Osteocyte (in vitro differentiated cells): ENCODE data around the gene TMEM232. TPM values are rescaled to one million over a fixed set of nuclear protein-coding genes. Genes with fewer than 3 reads are reported as not detected.
"Not testable (repeated sequence)": the region's sequence is repeated elsewhere in the genome, so short reads cannot be mapped to it uniquely, and the experiment has no call there.

Experiments used
- DNase-seq: peaks from one replicate; pipeline ENCODE4 v3.0.0; 2021; ENCODE audit warnings: mixed read lengths; ENCODE audit not compliant: unreplicated experiment; ENCODE audit errors: extremely low spot score
- H3K27ac Mint-ChIP-seq: one replicate; pipeline ENCODE4 v1.8.0; 2021; ENCODE audit warnings: mild to moderate bottlenecking, mixed read lengths; ENCODE audit not compliant: unreplicated experiment
- H3K27me3 Mint-ChIP-seq: one replicate; pipeline ENCODE4 v1.8.0; 2021; ENCODE audit warnings: mixed read lengths; ENCODE audit not compliant: unreplicated experiment
- H3K36me3 Mint-ChIP-seq: one replicate; pipeline ENCODE4 v1.8.0; 2021; ENCODE audit warnings: mixed read lengths; ENCODE audit not compliant: unreplicated experiment
- H3K4me1 Mint-ChIP-seq: one replicate; pipeline ENCODE4 v1.8.0; 2021; ENCODE audit warnings: mixed read lengths; ENCODE audit not compliant: unreplicated experiment
- H3K4me3 Mint-ChIP-seq: one replicate; pipeline ENCODE4 v1.8.0; 2021; ENCODE audit warnings: mild to moderate bottlenecking, moderate library complexity, mixed read lengths; ENCODE audit not compliant: unreplicated experiment
- H3K9me3 Mint-ChIP-seq: one replicate; pipeline ENCODE4 v1.8.0; 2021; ENCODE audit warnings: mixed read lengths; ENCODE audit not compliant: unreplicated experiment
- total RNA-seq: library from RNA; stranded (reverse); gene quantifications from 2 replicates; pipeline ENCODE4 v1.2.1, GENCODE V29; 2021
- TF ChIP-seq, protein P1 (sequence below): fragments of 200-600 bp; sonication (generic); IDR thresholded peaks from 2 replicates; pipeline ENCODE4 v1.5.0; 2021; ENCODE audit warnings: antibody characterized with exemption, mild to moderate bottlenecking, moderate library complexity

TMEM232 gene
- total RNA-seq, 1 donor from 2014 or later, result 3.5 TPM

DNA sequence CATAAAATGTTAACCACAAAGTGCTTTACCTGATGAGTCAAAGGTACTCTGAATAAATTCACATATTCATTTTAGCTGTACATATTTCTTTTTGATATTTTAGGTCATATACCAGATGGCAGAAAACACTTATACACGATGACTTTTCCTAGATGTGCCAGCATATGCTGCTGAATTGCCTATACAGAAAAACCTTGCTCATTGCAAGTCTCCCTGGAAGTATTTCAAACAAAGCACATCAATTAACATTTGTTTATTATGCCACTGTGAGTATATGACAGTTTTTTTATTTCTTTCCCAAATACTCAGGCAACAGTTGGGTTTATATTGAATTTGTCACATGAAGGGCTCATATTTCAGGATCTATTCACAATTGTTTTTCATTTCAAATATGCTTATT, 180.8 kb downstream of the TMEM232 start:
- TF ChIP-seq, protein P1, sequence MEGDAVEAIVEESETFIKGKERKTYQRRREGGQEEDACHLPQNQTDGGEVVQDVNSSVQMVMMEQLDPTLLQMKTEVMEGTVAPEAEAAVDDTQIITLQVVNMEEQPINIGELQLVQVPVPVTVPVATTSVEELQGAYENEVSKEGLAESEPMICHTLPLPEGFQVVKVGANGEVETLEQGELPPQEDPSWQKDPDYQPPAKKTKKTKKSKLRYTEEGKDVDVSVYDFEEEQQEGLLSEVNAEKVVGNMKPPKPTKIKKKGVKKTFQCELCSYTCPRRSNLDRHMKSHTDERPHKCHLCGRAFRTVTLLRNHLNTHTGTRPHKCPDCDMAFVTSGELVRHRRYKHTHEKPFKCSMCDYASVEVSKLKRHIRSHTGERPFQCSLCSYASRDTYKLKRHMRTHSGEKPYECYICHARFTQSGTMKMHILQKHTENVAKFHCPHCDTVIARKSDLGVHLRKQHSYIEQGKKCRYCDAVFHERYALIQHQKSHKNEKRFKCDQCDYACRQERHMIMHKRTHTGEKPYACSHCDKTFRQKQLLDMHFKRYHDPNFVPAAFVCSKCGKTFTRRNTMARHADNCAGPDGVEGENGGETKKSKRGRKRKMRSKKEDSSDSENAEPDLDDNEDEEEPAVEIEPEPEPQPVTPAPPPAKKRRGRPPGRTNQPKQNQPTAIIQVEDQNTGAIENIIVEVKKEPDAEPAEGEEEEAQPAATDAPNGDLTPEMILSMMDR, result no peak
- H3K4me3 Mint-ChIP-seq, result no peak overlapping the region
- no peaks in the 10 kb centered on the region for H3K4me1 Mint-ChIP-seq
- no peaks in the 10 kb centered on the region for H3K36me3 Mint-ChIP-seq
- DNase-seq, result no peak
- no peak overlapping the region for H3K27ac Mint-ChIP-seq
- no peaks in the 10 kb centered on the region for H3K9me3 Mint-ChIP-seq
- H3K27me3 Mint-ChIP-seq, result no peaks in the 10 kb centered on the region

DNA sequence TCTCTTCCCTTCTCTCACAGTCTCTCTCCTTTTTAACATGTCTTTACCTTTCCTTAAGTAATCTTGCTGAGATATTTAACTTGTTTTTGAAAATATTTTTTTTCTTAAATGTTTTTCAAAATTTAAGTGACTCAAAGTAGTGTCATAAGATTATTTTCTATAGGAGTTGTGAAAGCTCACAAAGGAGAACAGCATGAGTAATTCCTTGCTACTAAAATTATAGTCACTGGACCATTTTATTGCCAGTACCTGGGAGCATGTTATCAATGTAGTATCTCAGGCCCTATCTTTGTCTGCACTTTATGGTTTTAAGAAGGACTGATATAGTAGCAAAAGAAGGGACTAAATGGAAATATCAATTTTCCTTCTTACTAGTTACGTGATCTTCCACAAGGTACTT, 181.9 kb downstream of the TMEM232 start:
- H3K4me3 Mint-ChIP-seq, result no peak overlapping the region
- H3K4me1 Mint-ChIP-seq, result no peaks in the 10 kb centered on the region
- no peaks in the 10 kb centered on the region for H3K27me3 Mint-ChIP-seq

DNA sequence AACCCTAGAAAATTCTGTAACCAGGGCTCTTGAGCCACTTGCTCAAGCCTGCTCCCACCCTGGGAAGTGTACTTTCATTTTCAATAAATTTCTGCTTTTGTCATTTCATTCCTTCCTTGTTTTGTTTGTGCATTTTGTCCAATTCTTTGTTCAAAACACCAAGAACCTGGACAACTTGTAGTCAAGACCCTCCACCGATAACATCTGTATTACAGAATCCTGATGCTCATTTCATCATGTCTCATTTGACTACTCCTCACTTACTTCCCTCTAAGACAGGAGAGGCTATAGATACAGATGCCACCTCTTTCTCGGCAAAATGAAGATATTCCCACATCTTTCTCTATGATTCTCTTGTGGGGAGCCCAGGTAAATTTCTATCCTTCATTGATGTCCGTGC, 183.5 kb downstream of the TMEM232 start:
- Mint-ChIP-seq H3K9me3 (no peaks in the 10 kb centered on the region), H3K27me3 (no peaks in the 10 kb centered on the region), H3K27ac (no peak overlapping the region), H3K36me3 (no peaks in the 10 kb centered on the region), H3K4me1 (no peaks in the 10 kb centered on the region), H3K4me3 (no peak overlapping the region)
- DNase-seq, result no peak
- TF ChIP-seq, protein P1, result no peak

More for the DNA sequence above, 181.9 kb downstream of the TMEM232 start:
- Mint-ChIP-seq H3K9me3 (no peaks in the 10 kb centered on the region), H3K27ac (no peak overlapping the region), H3K36me3 (no peaks in the 10 kb centered on the region)
- TF ChIP-seq, protein P1, result no peak
- DNase-seq, result no peak

DNA sequence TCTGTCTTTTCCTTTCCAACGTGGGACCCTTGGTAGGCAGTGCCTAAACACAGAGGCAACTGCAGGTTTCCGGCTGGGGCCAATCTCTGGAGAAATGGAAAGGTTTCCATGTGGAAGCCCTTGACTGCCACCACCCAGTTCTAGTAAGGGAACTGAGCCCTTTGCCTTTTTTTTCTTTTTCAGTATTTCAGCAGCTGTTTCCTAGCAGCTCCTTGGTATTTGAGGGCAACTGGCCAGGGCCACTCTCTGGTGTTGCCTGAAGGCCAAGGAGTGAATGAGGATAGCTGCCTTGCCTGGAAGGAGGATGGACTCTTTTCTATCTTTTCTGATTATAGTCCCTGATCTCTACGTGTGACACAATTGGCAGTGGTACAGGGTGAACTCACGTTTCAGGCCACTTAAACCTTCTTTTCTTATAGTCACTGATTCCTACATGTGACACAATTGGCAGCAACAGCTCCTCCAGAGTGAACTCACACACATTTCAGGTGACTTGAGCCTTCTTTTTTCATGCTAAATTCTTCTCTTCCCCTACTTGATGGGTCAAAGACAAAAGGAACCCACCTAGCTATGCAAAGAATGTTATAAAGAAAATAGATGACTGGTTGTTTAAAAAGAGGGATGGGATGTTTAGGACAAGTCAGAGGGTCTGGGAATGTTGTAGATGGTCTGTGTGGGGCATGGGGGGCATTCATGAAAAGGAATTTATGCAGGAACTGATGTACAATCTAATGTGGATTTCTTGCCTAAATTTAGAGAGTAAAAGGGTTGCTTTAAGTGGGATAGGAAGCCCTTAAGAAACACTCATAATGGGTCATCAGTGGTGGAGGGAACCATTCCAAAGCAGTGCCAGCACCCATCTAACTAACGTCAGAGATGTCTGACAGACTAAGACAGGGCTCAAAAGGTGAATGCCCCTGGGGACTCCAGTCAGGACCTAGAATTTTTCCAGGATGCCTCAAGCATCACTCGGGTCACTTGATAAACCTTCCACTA, 190.1 kb downstream of the TMEM232 start:
- Mint-ChIP-seq H3K27me3 (no peaks in the 10 kb centered on the region), H3K36me3 (no peaks in the 10 kb centered on the region), H3K27ac (no peak overlapping the region), H3K4me1 (peaks cover 8% of the 10 kb centered on the region), H3K9me3 (no peaks in the 10 kb centered on the region), H3K4me3 (no peak overlapping the region)
- TF ChIP-seq, protein P1, result no peak
- no peak for DNase-seq

DNA sequence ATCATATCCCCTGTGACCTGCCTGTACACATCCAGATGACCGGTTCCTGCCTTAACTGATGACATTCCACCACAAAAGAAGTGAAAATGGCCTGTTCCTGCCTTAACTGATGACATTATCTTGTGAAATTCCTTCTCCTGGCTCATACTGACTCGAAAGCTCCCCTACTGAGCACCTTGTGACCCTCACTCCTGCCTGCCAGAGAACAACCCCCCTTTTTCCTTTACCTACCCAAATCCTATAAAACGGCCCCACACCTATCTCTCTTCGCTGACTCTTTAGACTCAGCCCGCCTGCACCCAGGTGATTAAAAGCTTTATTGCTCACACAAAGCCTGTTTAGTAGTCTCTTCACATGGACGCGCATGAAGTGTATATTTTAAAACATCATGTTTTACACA, 191.3 kb downstream of the TMEM232 start:
- H3K36me3 Mint-ChIP-seq, H3K4me1 Mint-ChIP-seq, DNase-seq, H3K9me3 Mint-ChIP-seq, H3K27ac Mint-ChIP-seq, H3K27me3 Mint-ChIP-seq, H3K4me3 Mint-ChIP-seq: not testable (repeated sequence)
